Right atrium auricular region (tissue), 2 donors: Measurements from ENCODE around the gene CNP. TPM values are rescaled to one million over a fixed set of nuclear protein-coding genes. Genes with fewer than 3 reads are reported as not detected.

Experiments
- DNase-seq: peaks from one replicate; pipeline ENCODE4 v3.0.0-alpha.2; 2019; ENCODE audit warnings: low spot score
- H3K27ac ChIP-seq, 2 donors: fragments of 200-600 bp; sonication (generic); 1 replicate in 1 of 2; 2 replicates in 1 of 2; pipeline ENCODE4 v1.5.1; 2016 to 2019
- H3K27me3 ChIP-seq, 2 donors: fragments of 200-600 bp; sonication (generic); one replicate each; pipeline versions ENCODE4 v1.5.1 to v1.6.0; 2017 to 2019
- H3K36me3 ChIP-seq: fragments of 200-600 bp; sonication (generic); one replicate; pipeline ENCODE4 v1.5.1; 2016
- H3K4me1 ChIP-seq, 2 donors: fragments of 200-600 bp; sonication (generic); one replicate each; pipeline versions ENCODE4 v1.5.1 to v1.6.0; 2017 to 2019
- H3K4me3 ChIP-seq, 2 donors: fragments of 200-600 bp; sonication (generic); 1 replicate in 1 of 2; 2 replicates in 1 of 2; pipeline ENCODE4 v1.5.1; 2017 to 2019; ENCODE audit warnings: mild to moderate bottlenecking in 1 of 2, moderate library complexity in 1 of 2
- H3K9me3 ChIP-seq, 2 donors: fragments of 200-600 bp; sonication (generic); one replicate each; pipeline ENCODE4 v1.5.1; 2019
- total RNA-seq, 2 donors: library from RNA; depleted of rRNA; stranded (reverse); fragments of >200 nt; gene quantifications; one replicate each; pipeline ENCODE4 v1.1.0, GENCODE V29; 2016
- TF ChIP-seq, protein P1 (sequence below), 2 donors: fragments of 200-600 bp; sonication (generic); IDR thresholded peaks; one replicate each; pipeline ENCODE4 v1.5.1; 2019; ENCODE audit warnings: antibody characterized with exemption in 2 of 2

CNP gene
- total RNA-seq, 2 donors from 2014 or later = 23.1 to 29.5 TPM

DNA sequence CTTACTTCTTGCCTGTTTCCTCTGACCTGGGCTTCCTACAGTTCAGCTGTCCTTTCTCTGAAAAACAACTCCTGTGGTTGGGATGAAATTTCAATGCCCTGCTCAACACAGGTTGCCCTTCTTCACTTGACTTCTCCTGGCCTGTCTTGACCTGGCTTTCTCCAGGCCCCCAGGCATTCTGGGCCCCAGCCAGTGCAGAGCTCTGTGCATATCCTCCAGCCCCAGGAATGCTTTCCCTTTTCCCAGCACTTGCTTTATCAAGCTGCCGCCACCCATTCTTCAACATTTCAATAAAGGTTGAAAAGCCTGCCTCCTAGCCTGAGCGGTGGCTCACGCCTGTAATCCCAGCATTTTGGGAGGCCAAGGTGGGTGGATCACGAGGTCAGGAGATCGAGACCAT, 25.4 kb upstream of the CNP start:
- Histone ChIP-seq H3K27me3 (no peaks in the 10 kb centered on the region), H3K4me1 (peaks cover 0 to 13% of the 10 kb centered on the region in 2 donors), H3K9me3 (no peaks in the 10 kb centered on the region), H3K4me3 (no peak overlapping the region), H3K36me3 (no peaks in the 10 kb centered on the region), H3K27ac (no peak overlapping the region)
- DNase-seq = no peak
- TF ChIP-seq, protein P1, sequence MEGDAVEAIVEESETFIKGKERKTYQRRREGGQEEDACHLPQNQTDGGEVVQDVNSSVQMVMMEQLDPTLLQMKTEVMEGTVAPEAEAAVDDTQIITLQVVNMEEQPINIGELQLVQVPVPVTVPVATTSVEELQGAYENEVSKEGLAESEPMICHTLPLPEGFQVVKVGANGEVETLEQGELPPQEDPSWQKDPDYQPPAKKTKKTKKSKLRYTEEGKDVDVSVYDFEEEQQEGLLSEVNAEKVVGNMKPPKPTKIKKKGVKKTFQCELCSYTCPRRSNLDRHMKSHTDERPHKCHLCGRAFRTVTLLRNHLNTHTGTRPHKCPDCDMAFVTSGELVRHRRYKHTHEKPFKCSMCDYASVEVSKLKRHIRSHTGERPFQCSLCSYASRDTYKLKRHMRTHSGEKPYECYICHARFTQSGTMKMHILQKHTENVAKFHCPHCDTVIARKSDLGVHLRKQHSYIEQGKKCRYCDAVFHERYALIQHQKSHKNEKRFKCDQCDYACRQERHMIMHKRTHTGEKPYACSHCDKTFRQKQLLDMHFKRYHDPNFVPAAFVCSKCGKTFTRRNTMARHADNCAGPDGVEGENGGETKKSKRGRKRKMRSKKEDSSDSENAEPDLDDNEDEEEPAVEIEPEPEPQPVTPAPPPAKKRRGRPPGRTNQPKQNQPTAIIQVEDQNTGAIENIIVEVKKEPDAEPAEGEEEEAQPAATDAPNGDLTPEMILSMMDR (IDR thresholded peaks at IDR 0.05) = no peak

DNA sequence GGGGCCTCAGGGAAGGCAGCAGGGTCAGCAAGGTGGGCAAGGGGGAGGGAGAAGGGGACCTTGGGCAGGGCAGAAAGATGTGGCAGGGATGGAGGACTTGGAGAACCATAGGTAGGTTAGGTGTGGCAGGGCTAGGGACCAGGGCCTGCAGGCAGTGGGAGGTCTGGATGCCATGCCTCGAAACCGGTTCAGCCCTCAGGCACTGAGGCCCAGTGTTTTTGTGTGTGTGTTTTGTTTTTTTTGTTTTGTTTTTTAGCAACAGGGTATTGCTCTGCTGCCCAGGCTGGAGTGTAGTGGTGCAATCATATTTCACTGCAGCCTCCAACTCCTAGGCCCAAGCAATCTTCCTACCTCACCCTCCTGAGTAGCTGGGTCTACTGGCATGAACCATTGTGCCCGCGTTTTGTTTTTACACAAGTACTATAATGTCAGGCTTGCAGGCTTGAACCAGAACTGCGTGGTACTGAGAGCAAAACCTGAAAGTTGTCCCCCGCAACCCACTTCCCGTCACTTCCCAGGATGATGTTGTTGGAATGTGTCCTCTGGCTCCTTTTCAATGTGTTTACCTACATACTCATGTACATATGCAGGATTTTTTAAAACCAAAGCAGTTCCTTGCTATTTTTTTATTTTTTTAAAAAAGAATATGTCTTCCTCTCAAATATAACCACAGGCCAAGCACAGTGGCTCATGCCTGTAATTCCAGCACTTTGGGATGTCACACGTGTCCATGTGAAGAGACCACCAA, 23.8 kb upstream of the CNP start:
- Histone ChIP-seq H3K27ac (no peak overlapping the region), H3K9me3 (no peaks in the 10 kb centered on the region), H3K4me3 (no peak overlapping the region), H3K27me3 (no peaks in the 10 kb centered on the region), H3K4me1 (peaks cover 0 to 9% of the 10 kb centered on the region in 2 donors), H3K36me3 (no peaks in the 10 kb centered on the region)
- TF ChIP-seq, protein P1 (IDR thresholded peaks at IDR 0.05) = no peak
- DNase-seq = no peak

DNA sequence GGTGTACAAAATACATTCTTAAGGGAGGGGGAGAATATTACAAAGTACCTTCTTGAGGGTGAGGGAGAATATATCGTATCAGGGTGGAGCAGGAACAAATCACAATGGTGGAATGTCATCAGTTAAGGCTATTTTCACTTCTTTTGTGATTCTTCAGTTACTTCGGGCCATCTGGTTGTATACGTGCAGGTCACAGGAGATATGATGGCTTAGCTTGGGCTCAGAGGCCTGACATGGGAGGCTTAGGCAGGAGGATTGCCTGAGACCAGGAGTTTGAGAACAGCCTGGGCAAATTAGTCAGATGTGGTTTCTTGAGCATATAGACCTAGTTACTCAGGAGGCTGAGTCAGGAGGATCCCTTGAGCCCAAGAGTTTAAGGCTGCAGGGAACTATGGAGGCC, 23.1 kb upstream of the CNP start:
- Histone ChIP-seq H3K9me3 (no peaks in the 10 kb centered on the region), H3K27me3 (no peaks in the 10 kb centered on the region), H3K27ac (no peak overlapping the region), H3K4me1 (peaks cover 0 to 3% of the 10 kb centered on the region in 2 donors), H3K4me3 (no peak overlapping the region), H3K36me3 (no peaks in the 10 kb centered on the region)
- no peak for DNase-seq
- TF ChIP-seq, protein P1 (IDR thresholded peaks at IDR 0.05) = no peak

DNA sequence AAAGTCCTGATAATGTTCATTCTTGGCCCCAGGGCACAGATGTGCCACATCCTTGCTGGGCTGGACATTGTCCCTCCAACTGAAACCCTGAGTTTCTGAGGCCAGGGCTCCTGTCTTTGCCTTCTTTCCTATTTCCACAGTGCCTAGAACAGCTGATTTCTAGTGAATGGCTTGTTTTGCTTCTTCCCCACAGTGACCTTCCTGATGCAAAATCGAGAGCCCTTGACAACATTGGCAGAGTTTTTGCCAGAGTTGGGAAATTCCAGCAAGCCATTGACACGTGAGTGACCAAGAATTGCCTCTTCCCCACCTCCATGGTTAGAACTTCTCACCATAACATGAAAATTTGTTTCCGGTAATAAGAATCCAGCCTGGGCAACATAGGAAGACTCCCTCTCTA, 21.7 kb upstream of the CNP start:
- H3K27me3 ChIP-seq = no peaks in the 10 kb centered on the region
- no peak overlapping the region for H3K27ac ChIP-seq
- H3K9me3 ChIP-seq = no peaks in the 10 kb centered on the region
- no peak for DNase-seq
- H3K36me3 ChIP-seq = no peaks in the 10 kb centered on the region
- TF ChIP-seq, protein P1 (IDR thresholded peaks at IDR 0.05) = no peak
- H3K4me3 ChIP-seq = no peak overlapping the region
- no peaks in the 10 kb centered on the region for H3K4me1 ChIP-seq

DNA sequence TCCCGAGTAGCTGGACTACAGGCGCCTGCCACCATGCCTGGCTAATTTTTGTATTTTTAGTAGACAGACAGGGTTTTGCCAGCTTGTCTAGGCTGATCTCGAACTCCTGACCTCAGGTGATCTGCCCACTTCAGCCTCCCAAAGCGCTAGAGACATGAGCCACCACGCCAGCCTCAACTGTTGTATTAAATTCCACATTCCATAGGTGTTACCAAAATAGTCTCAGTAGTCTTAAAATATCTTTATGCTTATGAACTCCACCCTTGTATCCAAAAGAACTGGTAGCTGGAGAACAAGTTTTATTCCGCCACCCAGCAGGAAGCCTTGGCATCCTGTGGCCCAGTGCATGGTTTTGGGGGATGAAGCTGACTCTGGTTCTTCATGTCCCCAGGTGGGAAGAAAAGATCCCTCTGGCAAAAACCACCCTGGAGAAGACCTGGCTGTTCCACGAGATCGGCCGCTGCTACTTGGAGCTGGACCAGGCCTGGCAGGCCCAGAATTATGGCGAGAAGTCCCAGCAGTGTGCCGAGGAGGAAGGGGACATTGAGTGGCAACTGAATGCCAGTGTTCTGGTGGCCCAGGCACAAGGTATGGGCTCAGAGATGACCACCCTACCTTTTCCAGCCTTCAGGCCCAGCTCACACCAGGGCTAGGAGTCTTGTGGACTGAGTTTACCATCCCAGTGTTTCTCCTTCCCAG, 17.7 kb upstream of the CNP start:
- H3K36me3 ChIP-seq = no peaks in the 10 kb centered on the region
- no peaks in the 10 kb centered on the region for H3K27me3 ChIP-seq
- DNase-seq = no peak
- TF ChIP-seq, protein P1 (IDR thresholded peaks at IDR 0.05) = no peak
- no peak overlapping the region for H3K4me3 ChIP-seq
- no peaks in the 10 kb centered on the region for H3K4me1 ChIP-seq
- H3K9me3 ChIP-seq = no peaks in the 10 kb centered on the region
- H3K27ac ChIP-seq = no peak overlapping the region
